RWPE2 (cell line): ENCODE measurements around the gene GPR152.
A peak's percentile ranks its signal among the peaks of the same experiment; 100 is the strongest.

Experiments used
- ATAC-seq: fragments of 200-7000 bp; cut with Tn5 transposase; 3 replicates; pipeline ENCODE4 v1.9.1; 2021; ENCODE audit warnings: low read depth
- DNase-seq: peaks from one replicate; pipeline ENCODE4 v3.0.0-alpha.2; 2020; ENCODE audit warnings: low spot score
- H3K27ac ChIP-seq: fragments of 450-650 bp; 2 replicates; pipeline ENCODE4 v1.5.1; 2017; ENCODE audit warnings: mild to moderate bottlenecking; ENCODE audit not compliant: poor library complexity, severe bottlenecking
- H3K27me3 ChIP-seq: fragments of 250-450 bp; sonication (Bioruptor Pico); 2 replicates; pipeline ENCODE4 v1.5.1; 2021; ENCODE audit warnings: mild to moderate bottlenecking, moderate library complexity; ENCODE audit not compliant: insufficient read depth, poor library complexity, severe bottlenecking
- H3K36me3 ChIP-seq: fragments of 250-450 bp; sonication (Bioruptor Pico); 2 replicates; pipeline ENCODE4 v1.5.1; 2020; ENCODE audit warnings: low read depth, mild to moderate bottlenecking, moderate library complexity
- H3K4me1 ChIP-seq: fragments of 250-450 bp; sonication (Bioruptor Pico); 2 replicates; pipeline ENCODE4 v1.5.1; 2021; ENCODE audit warnings: mild to moderate bottlenecking, moderate library complexity; ENCODE audit not compliant: insufficient read depth, poor library complexity, severe bottlenecking
- H3K4me3 ChIP-seq: fragments of 250-450 bp; sonication (Bioruptor Pico); 2 replicates; pipeline ENCODE4 v1.5.1; 2021; ENCODE audit warnings: mild to moderate bottlenecking, moderate library complexity; ENCODE audit not compliant: severe bottlenecking
- H3K9me3 ChIP-seq: fragments of 250-450 bp; sonication (Bioruptor Pico); 2 replicates; pipeline ENCODE4 v1.5.1; 2021; ENCODE audit warnings: mild to moderate bottlenecking, moderate library complexity; ENCODE audit not compliant: severe bottlenecking
- CTCF ChIP-seq: fragments of 450-650 bp; IDR thresholded peaks from one replicate; pipeline ENCODE4 v1.5.1; 2017; ENCODE audit warnings: mild to moderate bottlenecking, moderate library complexity; ENCODE audit not compliant: poor library complexity, severe bottlenecking

Gene GPR152

GRCh38 chr11:67439321-67440228, 13.0 kb downstream of the GPR152 start:
- no peak overlapping the region for H3K4me3 ChIP-seq
- H3K36me3 ChIP-seq = peaks cover 15% of the 10 kb centered on the region
- TF ChIP-seq CTCF = peak; percentile 24
- no peak overlapping the region for H3K27ac ChIP-seq
- no peaks in the 10 kb centered on the region for H3K27me3 ChIP-seq
- H3K9me3 ChIP-seq = no peaks in the 10 kb centered on the region
- ATAC-seq = no peak
- H3K4me1 ChIP-seq = no peaks in the 10 kb centered on the region
- DNase-seq = peak; percentile 55

GRCh38 chr11:67438158-67438902, 14.2 kb downstream of the GPR152 start:
- no peak for TF ChIP-seq CTCF
- H3K9me3 ChIP-seq = no peaks in the 10 kb centered on the region
- DNase-seq = peak; percentile 68
- no peak overlapping the region for H3K27ac ChIP-seq
- no peaks in the 10 kb centered on the region for H3K27me3 ChIP-seq
- H3K4me3 ChIP-seq = no peak overlapping the region
- H3K36me3 ChIP-seq = peaks cover 28% of the 10 kb centered on the region
- no peaks in the 10 kb centered on the region for H3K4me1 ChIP-seq
- ATAC-seq = no peak

- peaks cover 33% of the 10 kb centered on the region for H3K36me3 ChIP-seq
- no peak for TF ChIP-seq CTCF
- no peak overlapping the region for H3K27ac ChIP-seq
- no peaks in the 10 kb centered on the region for H3K4me1 ChIP-seq
- no peaks in the 10 kb centered on the region for H3K9me3 ChIP-seq
- DNase-seq = no peak
- no peak for ATAC-seq
- no peaks in the 10 kb centered on the region for H3K27me3 ChIP-seq
- no peak overlapping the region for H3K4me3 ChIP-seq
Observed at GRCh38 chr11:67437809-67438157, 14.7 kb downstream of the GPR152 start.

- no peak within 1 kb of the TSS for H3K4me3 ChIP-seq
- no peaks in the 10 kb centered on the region for H3K27me3 ChIP-seq
- H3K27ac ChIP-seq = no peak within 1 kb of the TSS
- DNase-seq = no peak
- H3K36me3 ChIP-seq = peaks cover 39% of the 10 kb centered on the region
- H3K4me1 ChIP-seq = no peaks in the 10 kb centered on the region
- no peak for ATAC-seq
- TF ChIP-seq CTCF = no peak
- no peaks in the 10 kb centered on the region for H3K9me3 ChIP-seq
Observed at GRCh38 chr11:67437082-67437808, 15.3 kb downstream of the GPR152 start, which contains the start of gene PTPRCAP. PTPRCAP (minus strand) TSS chr11:67437682; CDS start chr11:67437619, 63 bp downstream.
